HL-60 (cell line): Measurements from ENCODE around the gene SEL1L2.
"Not testable (repeated sequence)": the region's sequence is repeated elsewhere in the genome, so short reads cannot be mapped to it uniquely, and the experiment has no call there.

Experiments
- DNase-seq, 2 experiments: peaks; one replicate each; pipeline ENCODE4 v3.0.0-alpha.2; 2010 to 2020; ENCODE audit warnings: low read depth in 1 of 2, low spot score in 1 of 2
- H3K27ac ChIP-seq: fragments of 250-450 bp; sonication (Bioruptor Pico); replicated peaks from 2 replicates; pipeline ENCODE4 v1.5.1; 2020; ENCODE audit warnings: mild to moderate bottlenecking, moderate library complexity
- H3K27me3 ChIP-seq: fragments of 250-450 bp; sonication (Bioruptor Pico); 2 replicates; pipeline ENCODE4 v1.5.1; 2021; ENCODE audit warnings: mild to moderate bottlenecking, moderate library complexity; ENCODE audit not compliant: insufficient read depth, poor library complexity, severe bottlenecking
- H3K4me3 ChIP-seq: replicated peaks from 2 replicates; pipeline ENCODE4 v1.5.1; 2011; ENCODE audit warnings: mild to moderate bottlenecking, control low read depth, low read length; ENCODE audit not compliant: insufficient read depth
- CTCF ChIP-seq: IDR thresholded peaks from one replicate; pipeline ENCODE4 v1.5.1; 2011; ENCODE audit warnings: low read length, control low read depth, inconsistent platforms; ENCODE audit not compliant: insufficient read depth
- GABPA ChIP-seq: IDR thresholded peaks from 2 replicates; pipeline ENCODE4 v1.6.1; 2012; ENCODE audit warnings: low read depth
- POLR2AphosphoS5 ChIP-seq: IDR thresholded peaks from 2 replicates; pipeline ENCODE4 v1.6.1; 2012; ENCODE audit warnings: low read depth
- SPI1 ChIP-seq: IDR thresholded peaks from 2 replicates; pipeline ENCODE4 v1.6.1; 2012; ENCODE audit warnings: low read depth, mild to moderate bottlenecking, borderline replicate concordance
- TF ChIP-seq, protein P1 (sequence below): IDR thresholded peaks from 2 replicates; pipeline ENCODE4 v1.6.1; 2012; ENCODE audit warnings: low read depth; ENCODE audit not compliant: insufficient replicate concordance

SEL1L2 gene

GRCh38 chr20:13995086-13995665, 4.8 kb upstream of the SEL1L2 start, which contains the start of gene MACROD2:
Gene MACROD2, plus strand, starts transcription at chr20:13995516.
- Histone ChIP-seq H3K27me3 (no peaks in the 10 kb centered on the region), H3K4me3 (peak within 1 kb of the TSS; percentile 67), H3K27ac (peak within 1 kb of the TSS; percentile 64)
- TF ChIP-seq POLR2AphosphoS5 (peak; percentile 54; the same call in 1 of the 2 replicates), GABPA (no peak), SPI1 (no peak), CTCF (no peak)
- TF ChIP-seq, protein P1, sequence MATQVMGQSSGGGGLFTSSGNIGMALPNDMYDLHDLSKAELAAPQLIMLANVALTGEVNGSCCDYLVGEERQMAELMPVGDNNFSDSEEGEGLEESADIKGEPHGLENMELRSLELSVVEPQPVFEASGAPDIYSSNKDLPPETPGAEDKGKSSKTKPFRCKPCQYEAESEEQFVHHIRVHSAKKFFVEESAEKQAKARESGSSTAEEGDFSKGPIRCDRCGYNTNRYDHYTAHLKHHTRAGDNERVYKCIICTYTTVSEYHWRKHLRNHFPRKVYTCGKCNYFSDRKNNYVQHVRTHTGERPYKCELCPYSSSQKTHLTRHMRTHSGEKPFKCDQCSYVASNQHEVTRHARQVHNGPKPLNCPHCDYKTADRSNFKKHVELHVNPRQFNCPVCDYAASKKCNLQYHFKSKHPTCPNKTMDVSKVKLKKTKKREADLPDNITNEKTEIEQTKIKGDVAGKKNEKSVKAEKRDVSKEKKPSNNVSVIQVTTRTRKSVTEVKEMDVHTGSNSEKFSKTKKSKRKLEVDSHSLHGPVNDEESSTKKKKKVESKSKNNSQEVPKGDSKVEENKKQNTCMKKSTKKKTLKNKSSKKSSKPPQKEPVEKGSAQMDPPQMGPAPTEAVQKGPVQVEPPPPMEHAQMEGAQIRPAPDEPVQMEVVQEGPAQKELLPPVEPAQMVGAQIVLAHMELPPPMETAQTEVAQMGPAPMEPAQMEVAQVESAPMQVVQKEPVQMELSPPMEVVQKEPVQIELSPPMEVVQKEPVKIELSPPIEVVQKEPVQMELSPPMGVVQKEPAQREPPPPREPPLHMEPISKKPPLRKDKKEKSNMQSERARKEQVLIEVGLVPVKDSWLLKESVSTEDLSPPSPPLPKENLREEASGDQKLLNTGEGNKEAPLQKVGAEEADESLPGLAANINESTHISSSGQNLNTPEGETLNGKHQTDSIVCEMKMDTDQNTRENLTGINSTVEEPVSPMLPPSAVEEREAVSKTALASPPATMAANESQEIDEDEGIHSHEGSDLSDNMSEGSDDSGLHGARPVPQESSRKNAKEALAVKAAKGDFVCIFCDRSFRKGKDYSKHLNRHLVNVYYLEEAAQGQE = no peak
- peak; percentile 88 to 92 for DNase-seq

- not testable (repeated sequence) for DNase-seq, H3K4me3 ChIP-seq, H3K27me3 ChIP-seq, H3K27ac ChIP-seq
Measured at GRCh38 chr20:13991955-13992354, 1.5 kb upstream of the SEL1L2 start.

GRCh38 chr20:13991311-13991710, 897 bp upstream of the SEL1L2 start:
- no peak overlapping the region for H3K27ac ChIP-seq
- TF ChIP-seq SPI1 = no peak
- no peak for TF ChIP-seq CTCF
- TF ChIP-seq POLR2AphosphoS5 = no peak
- TF ChIP-seq GABPA = no peak
- TF ChIP-seq, protein P1 = no peak
- H3K4me3 ChIP-seq = no peak overlapping the region
- no peak for DNase-seq
- H3K27me3 ChIP-seq = no peaks in the 10 kb centered on the region

DNA sequence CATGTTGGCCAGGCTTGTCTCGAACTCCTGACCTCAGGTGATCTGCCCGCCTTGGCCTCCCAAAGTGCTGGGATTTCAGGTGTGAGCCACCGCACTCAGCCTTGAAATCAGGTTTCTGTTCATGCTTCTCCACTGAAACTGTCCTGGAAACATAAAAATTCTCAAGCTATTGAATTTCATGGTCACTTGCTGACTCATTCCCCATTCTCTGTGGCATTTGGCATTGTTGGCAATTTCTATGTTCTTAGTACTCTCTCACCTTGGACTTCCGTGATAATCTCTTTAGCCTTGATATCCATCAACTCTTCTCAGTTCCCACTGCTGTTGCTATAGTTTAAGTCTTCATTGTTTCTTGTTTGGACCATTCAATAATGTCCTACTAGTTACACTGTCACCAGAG, 6.2 kb downstream of the SEL1L2 start:
- no peak for TF ChIP-seq CTCF
- TF ChIP-seq SPI1 = no peak
- TF ChIP-seq, protein P1 = no peak
- no peak for TF ChIP-seq GABPA
- TF ChIP-seq POLR2AphosphoS5 = no peak
- Histone ChIP-seq H3K4me3 (no peak overlapping the region), H3K27me3 (no peaks in the 10 kb centered on the region), H3K27ac (no peak overlapping the region)
- no peak for DNase-seq
